GM13977 (cell line): ENCODE results near the gene CARMIL1.

Experiments
- DNase-seq: peaks from one replicate; pipeline ENCODE4 v3.0.0; 2012; ENCODE audit warnings: low spot score
- CTCF ChIP-seq: IDR thresholded peaks from 2 replicates; pipeline ENCODE4 v1.5.1; 2012; ENCODE audit warnings: mild to moderate bottlenecking, control low read depth; ENCODE audit not compliant: insufficient read depth; ENCODE audit errors: extremely low read depth, missing control alignments
- in situ Hi-C: fragments of 300-500 bp; cut with MboI; formaldehyde crosslinking; loops from one replicate; pipeline ENCODE4 v1.12.0; 2022; ENCODE audit warnings: low sequenced_read_pairs, low pct_unique_long_range_greater_than_20kb, mixed read lengths, inconsistent platforms; ENCODE audit not compliant: unreplicated experiment

The CARMIL1 gene

GRCh38 chr6:25387911-25388310 lies 108.7 kb downstream of the CARMIL1 start:
- in situ Hi-C loops, result no loop called here
- no peak for TF ChIP-seq CTCF
- DNase-seq, result no peak

- TF ChIP-seq CTCF, result no peak
Measured at GRCh38 chr6:25388776-25389175, 109.6 kb downstream of the CARMIL1 start.

DNA sequence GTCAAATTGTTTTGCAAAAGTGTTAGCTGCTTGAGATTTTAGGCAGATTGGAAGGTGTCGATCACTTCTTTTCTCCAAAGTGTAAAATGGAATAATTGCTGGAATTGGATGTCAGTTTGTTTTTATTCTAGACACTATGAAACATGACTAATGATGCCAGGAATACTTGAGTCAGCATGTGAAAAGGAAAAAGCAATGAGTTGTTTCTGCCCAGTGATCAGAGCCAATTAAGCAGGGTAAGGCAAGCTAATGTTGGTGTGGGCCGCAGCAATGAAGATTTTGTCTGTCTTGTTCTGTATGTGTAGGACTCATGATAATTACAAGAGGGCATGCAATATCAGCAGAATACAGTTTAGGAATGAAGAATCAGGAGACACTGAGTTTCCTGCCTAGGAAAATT lies 110.3 kb downstream of the CARMIL1 start:
- no peak for DNase-seq
- in situ Hi-C loops, result no loop called here
- no peak for TF ChIP-seq CTCF

More at GRCh38 chr6:25388776-25389175, 109.6 kb downstream of the CARMIL1 start:
- in situ Hi-C loops, result no loop called here
- no peak for DNase-seq

- in situ Hi-C loops, result no loop called here
- TF ChIP-seq CTCF, result no peak
- DNase-seq, result no peak
Measured at GRCh38 chr6:25392372-25392771, 113.2 kb downstream of the CARMIL1 start.

DNA sequence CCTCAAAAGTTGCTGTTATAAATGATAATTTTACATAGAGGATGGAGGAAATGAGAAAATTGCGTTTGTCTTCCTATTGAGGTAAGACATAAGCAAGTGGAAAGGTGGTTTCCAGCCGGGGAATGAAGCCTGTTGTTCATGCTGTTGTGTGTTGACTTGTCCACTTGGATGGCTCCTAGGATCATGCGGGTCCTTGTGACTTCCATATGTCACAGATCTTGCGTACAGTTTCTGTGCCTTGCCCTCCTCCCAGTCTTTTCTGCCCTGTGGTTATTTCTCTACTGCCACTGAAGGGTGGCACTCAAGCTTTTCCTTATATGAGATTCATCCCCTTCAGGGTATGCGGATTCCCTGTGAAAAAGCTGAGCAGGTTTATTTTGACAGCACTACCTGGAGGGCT lies 116.6 kb downstream of the CARMIL1 start:
- TF ChIP-seq CTCF, result no peak
- in situ Hi-C loops, result no loop called here
- no peak for DNase-seq

GRCh38 chr6:25397406-25397805 lies 118.2 kb downstream of the CARMIL1 start:
- TF ChIP-seq CTCF, result no peak
- DNase-seq, result no peak
- in situ Hi-C loops, result no loop called here

- in situ Hi-C loops, result no loop called here
- TF ChIP-seq CTCF, result no peak
- no peak for DNase-seq
Measured at GRCh38 chr6:25399885-25400284, 120.7 kb downstream of the CARMIL1 start.
